Sigmoid colon (tissue), 4 donors: ENCODE results near the gene MAML1.

Experiments used
- EP300 ChIP-seq, 4 donors: sonication (generic); formaldehyde crosslinking; IDR thresholded peaks; one replicate each; pipeline ENCODE4 v1.6.1; 2017; ENCODE audit warnings: antibody characterized with exemption in 4 of 4
- POLR2A ChIP-seq, 2 donors: fragments of 450-650 bp; IDR thresholded peaks; one replicate each; pipeline ENCODE4 v1.6.1; 2016; ENCODE audit warnings: antibody characterized with exemption in 2 of 2, mild to moderate bottlenecking in 2 of 2, moderate library complexity in 2 of 2
- POLR2AphosphoS5 ChIP-seq, 4 donors: sonication (generic); formaldehyde crosslinking; IDR thresholded peaks; one replicate each; pipeline ENCODE4 v1.6.1; 2017; ENCODE audit warnings: antibody characterized with exemption in 4 of 4
- TF ChIP-seq, protein P1 (sequence below), 4 experiments: fragments of 450-650 bp in 3 of 4; fragments of 200-600 bp in 1 of 4; IDR thresholded peaks; one replicate each; pipeline ENCODE4 v1.5.1; 2016 to 2019; ENCODE audit warnings: antibody characterized with exemption in 4 of 4, mild to moderate bottlenecking in 3 of 4, moderate library complexity in 2 of 4

DNA sequence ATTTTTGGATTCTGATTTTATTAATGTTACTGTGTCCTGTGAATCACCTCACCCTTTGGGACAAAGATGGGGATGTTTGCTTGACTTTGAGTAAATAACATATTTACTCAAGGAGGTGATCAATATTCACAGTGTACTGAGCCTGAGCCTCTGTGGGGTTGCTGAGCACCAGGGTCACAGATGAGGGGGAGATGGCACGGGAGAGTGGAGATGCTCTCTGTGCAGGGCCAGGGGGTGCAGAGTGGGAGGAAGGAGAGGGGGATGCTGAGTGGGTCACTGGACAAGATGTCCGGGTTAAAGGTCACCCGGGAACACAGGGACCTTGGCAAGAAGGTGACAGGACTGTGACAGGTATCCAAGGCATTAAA lies 92.1 kb downstream of the MAML1 start:
- TF ChIP-seq POLR2A (IDR thresholded peaks at IDR 0.05) (no peak), EP300 (IDR thresholded peaks at IDR 0.05) (no peak), POLR2AphosphoS5 (IDR thresholded peaks at IDR 0.05) (no peak)
- TF ChIP-seq, protein P1, sequence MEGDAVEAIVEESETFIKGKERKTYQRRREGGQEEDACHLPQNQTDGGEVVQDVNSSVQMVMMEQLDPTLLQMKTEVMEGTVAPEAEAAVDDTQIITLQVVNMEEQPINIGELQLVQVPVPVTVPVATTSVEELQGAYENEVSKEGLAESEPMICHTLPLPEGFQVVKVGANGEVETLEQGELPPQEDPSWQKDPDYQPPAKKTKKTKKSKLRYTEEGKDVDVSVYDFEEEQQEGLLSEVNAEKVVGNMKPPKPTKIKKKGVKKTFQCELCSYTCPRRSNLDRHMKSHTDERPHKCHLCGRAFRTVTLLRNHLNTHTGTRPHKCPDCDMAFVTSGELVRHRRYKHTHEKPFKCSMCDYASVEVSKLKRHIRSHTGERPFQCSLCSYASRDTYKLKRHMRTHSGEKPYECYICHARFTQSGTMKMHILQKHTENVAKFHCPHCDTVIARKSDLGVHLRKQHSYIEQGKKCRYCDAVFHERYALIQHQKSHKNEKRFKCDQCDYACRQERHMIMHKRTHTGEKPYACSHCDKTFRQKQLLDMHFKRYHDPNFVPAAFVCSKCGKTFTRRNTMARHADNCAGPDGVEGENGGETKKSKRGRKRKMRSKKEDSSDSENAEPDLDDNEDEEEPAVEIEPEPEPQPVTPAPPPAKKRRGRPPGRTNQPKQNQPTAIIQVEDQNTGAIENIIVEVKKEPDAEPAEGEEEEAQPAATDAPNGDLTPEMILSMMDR (IDR thresholded peaks at IDR 0.05): no peak
